ENCODE results near the gene DNPH1. TPM values are rescaled to one million over a fixed set of nuclear protein-coding genes. Genes with fewer than 3 reads are reported as not detected.

Gene DNPH1
- total RNA-seq, 3 donors from 2014 or later, result 46.5 to 61.1 (median 53.7) TPM

DNA sequence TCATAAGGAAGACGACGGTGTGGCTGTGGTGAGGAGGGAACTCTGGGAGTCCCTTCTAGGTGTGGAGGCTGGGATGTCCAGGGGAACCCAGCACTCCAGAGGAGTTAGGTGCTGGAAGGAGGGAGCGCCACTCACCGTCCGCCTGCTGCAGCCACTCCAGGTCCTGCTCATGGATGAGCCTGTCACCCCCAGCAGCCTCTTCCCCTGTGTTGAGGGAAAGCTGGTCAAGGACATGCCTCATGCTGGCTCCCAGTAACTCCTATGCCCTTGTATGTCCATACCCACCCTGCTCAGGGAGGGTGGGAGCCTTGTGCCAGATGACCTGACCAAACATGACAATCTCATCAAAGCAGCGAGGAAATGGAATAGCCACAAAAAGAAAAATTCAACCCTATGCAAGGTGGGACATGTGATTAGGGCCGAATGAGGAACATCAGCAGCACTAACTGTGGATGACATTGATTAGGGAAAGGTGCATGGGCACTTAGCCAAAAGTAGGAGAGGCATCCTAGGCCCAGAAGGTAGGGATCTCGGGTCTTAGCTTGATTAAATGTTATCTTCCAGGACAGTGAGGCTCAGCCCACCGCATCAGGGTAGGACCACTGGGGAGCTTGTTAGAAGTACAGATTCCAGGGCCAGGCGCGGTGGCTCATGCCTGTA, 3.0 kb downstream of the DNPH1 start:
- Histone ChIP-seq H3K36me3 (no peaks in the 10 kb centered on the region), H3K4me1 (peaks cover 0 to 1% of the 10 kb centered on the region in 2 donors), H3K27me3 (no peaks in the 10 kb centered on the region), H3K4me3 (no peak overlapping the region), H3K27ac (no peak overlapping the region), H3K9me3 (no peaks in the 10 kb centered on the region)
- no peak for TF ChIP-seq POLR2A (IDR thresholded peaks at IDR 0.05)
- TF ChIP-seq, protein P1, sequence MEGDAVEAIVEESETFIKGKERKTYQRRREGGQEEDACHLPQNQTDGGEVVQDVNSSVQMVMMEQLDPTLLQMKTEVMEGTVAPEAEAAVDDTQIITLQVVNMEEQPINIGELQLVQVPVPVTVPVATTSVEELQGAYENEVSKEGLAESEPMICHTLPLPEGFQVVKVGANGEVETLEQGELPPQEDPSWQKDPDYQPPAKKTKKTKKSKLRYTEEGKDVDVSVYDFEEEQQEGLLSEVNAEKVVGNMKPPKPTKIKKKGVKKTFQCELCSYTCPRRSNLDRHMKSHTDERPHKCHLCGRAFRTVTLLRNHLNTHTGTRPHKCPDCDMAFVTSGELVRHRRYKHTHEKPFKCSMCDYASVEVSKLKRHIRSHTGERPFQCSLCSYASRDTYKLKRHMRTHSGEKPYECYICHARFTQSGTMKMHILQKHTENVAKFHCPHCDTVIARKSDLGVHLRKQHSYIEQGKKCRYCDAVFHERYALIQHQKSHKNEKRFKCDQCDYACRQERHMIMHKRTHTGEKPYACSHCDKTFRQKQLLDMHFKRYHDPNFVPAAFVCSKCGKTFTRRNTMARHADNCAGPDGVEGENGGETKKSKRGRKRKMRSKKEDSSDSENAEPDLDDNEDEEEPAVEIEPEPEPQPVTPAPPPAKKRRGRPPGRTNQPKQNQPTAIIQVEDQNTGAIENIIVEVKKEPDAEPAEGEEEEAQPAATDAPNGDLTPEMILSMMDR (IDR thresholded peaks at IDR 0.05), result no peak
- no peak for TF ChIP-seq POLR2AphosphoS5 (IDR thresholded peaks at IDR 0.05)
- DNase-seq (ENCODE audit: low spot score in 2 of 2), result no peak
- intact Hi-C loops (cut with DNase I; ENCODE audit: low total_unique reads), result no loop called here

DNA sequence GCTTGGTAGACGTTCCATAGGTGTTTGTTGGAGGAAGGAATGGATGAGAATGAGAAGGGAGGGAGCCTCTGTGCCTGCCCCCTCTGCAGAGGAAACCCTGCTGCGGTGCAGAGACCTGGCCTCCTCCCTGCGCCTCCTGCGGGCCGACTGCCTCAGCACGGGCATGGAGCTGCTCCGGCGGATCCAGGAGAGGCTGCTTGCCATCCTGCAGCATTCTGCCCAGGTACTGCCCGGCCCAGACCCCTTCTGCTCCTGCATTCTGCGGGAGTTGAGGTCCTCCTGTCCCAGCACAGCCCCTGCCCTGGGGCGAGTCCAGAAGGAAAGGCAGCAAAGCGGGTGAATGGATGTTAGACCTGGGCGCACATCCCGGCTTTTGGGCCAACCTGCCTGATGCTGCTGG, 6.1 kb downstream of the DNPH1 start:
- intact Hi-C loops (cut with DNase I; ENCODE audit: low total_unique reads), result no loop called here

GRCh38 chr6:43222418-43223059, 6.7 kb downstream of the DNPH1 start:
- TF ChIP-seq POLR2A (IDR thresholded peaks at IDR 0.05), result no peak
- TF ChIP-seq POLR2AphosphoS5 (IDR thresholded peaks at IDR 0.05), result no peak
- TF ChIP-seq, protein P1 (IDR thresholded peaks at IDR 0.05), result no peak
- H3K27ac ChIP-seq, result no peak overlapping the region
- H3K27me3 ChIP-seq, result no peaks in the 10 kb centered on the region
- H3K36me3 ChIP-seq, result no peaks in the 10 kb centered on the region
- H3K4me3 ChIP-seq, result no peak overlapping the region
- no peaks in the 10 kb centered on the region for H3K9me3 ChIP-seq
- H3K4me1 ChIP-seq, result peaks cover 0 to 4% of the 10 kb centered on the region in 2 donors
- intact Hi-C loops (cut with DNase I; ENCODE audit: low total_unique reads), result no loop called here
- DNase-seq (ENCODE audit: low spot score in 2 of 2), result peak in 1 of 2 donors; percentile 33

More for the DNA sequence above, 6.1 kb downstream of the DNPH1 start:
- Histone ChIP-seq H3K27ac (no peak overlapping the region), H3K4me1 (peaks cover 0 to 4% of the 10 kb centered on the region in 2 donors), H3K27me3 (no peaks in the 10 kb centered on the region), H3K9me3 (no peaks in the 10 kb centered on the region), H3K36me3 (no peaks in the 10 kb centered on the region), H3K4me3 (no peak overlapping the region)
- TF ChIP-seq, protein P1 (IDR thresholded peaks at IDR 0.05), result no peak
- DNase-seq (ENCODE audit: low spot score in 2 of 2), result peak in 1 of 2 donors; percentile 2

DNA sequence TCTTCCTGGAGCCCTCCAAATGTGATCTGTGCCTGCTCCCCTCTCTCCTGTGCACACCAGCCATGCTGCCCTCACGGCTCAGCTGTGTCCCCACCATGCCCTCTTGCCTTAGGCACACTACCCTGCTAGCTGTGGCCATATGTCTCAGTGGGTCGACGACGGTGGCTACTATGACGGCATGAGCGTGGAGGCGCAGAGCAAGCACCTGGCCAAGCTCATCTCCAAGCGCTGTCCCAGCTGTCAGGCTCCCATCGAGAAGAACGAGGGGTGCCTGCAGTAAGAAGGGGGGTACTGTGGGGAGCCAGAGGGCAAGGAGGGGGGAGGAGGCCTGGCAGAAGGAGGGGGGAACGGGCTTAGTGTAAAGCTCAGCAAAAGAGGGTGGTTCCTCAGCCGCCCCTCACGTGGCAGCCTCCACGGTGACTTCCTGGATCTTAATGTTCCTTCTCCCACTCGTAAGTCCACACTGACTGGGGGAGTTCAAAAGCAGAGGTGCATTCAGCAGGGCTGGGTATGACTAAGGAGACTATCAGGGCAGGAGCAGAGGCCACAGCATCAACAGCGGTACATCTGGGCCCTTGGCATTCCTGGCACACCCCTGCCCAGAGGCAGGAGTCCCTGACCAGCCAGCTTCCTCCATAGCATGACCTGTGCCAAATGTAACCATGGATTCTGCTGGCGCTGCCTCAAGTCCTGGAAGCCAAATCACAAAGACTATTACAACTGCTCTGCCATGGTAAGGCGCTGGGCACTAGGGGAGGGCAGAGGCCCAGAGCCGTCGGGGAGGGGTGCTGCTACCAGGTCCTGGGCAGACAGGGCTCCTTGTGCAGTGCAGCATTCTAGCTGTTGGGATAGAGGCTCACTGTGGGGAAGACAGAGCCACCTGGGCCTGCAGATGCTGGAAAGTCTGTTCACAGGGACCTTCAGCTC, 8.0 kb downstream of the DNPH1 start:
- Histone ChIP-seq H3K4me1 (peaks cover 0 to 4% of the 10 kb centered on the region in 2 donors), H3K9me3 (no peaks in the 10 kb centered on the region), H3K36me3 (no peaks in the 10 kb centered on the region), H3K27ac (peak overlapping the region; percentile 9 to 40), H3K27me3 (no peaks in the 10 kb centered on the region), H3K4me3 (no peak overlapping the region)
- TF ChIP-seq POLR2AphosphoS5 (IDR thresholded peaks at IDR 0.05), result no peak
- no peak for TF ChIP-seq POLR2A (IDR thresholded peaks at IDR 0.05)
- TF ChIP-seq, protein P1 (IDR thresholded peaks at IDR 0.05), result no peak
- peak in 1 of 2 donors; percentile 34 for DNase-seq (ENCODE audit: low spot score in 2 of 2)
- intact Hi-C loops (cut with DNase I; ENCODE audit: low total_unique reads), result no loop called here

Measured in breast epithelium (tissue), 4 donors.